Measurements from ENCODE around the gene EEFSEC.
A peak's percentile ranks its signal among the peaks of the same experiment; 100 is the strongest.

EEFSEC gene

DNA sequence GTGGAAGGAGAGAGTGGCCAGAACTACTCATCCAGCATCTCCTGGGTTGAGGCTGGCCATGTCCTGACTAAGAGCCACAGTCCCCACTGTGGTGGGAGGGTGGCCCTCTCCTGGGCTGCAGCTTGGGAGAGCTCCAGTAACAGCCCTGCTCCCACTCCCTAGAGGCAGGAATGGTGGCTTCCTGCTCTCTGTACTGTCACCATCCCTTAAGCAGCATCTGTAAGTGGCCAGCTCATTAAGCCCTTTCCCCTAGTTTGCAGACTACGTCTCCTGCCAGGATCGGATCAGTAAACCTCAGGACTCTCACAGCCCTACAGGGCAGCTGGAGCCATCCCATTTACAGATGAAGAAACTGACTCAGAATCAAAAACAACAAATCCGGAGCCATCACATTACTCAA is 282.9 kb downstream of the EEFSEC start:
- Histone ChIP-seq H3K27ac (replicated peaks) (no peak overlapping the region), H3K27me3 (ENCODE audit: insufficient read depth, poor library complexity, severe bottlenecking) (peaks cover 10% of the 10 kb centered on the region), H3K4me3 (replicated peaks; ENCODE audit: insufficient read depth, low read length) (no peak overlapping the region)
- DNase-seq (ENCODE audit: low read depth in 1 of 2, low spot score in 1 of 2), result no peak
- TF ChIP-seq, protein P1, sequence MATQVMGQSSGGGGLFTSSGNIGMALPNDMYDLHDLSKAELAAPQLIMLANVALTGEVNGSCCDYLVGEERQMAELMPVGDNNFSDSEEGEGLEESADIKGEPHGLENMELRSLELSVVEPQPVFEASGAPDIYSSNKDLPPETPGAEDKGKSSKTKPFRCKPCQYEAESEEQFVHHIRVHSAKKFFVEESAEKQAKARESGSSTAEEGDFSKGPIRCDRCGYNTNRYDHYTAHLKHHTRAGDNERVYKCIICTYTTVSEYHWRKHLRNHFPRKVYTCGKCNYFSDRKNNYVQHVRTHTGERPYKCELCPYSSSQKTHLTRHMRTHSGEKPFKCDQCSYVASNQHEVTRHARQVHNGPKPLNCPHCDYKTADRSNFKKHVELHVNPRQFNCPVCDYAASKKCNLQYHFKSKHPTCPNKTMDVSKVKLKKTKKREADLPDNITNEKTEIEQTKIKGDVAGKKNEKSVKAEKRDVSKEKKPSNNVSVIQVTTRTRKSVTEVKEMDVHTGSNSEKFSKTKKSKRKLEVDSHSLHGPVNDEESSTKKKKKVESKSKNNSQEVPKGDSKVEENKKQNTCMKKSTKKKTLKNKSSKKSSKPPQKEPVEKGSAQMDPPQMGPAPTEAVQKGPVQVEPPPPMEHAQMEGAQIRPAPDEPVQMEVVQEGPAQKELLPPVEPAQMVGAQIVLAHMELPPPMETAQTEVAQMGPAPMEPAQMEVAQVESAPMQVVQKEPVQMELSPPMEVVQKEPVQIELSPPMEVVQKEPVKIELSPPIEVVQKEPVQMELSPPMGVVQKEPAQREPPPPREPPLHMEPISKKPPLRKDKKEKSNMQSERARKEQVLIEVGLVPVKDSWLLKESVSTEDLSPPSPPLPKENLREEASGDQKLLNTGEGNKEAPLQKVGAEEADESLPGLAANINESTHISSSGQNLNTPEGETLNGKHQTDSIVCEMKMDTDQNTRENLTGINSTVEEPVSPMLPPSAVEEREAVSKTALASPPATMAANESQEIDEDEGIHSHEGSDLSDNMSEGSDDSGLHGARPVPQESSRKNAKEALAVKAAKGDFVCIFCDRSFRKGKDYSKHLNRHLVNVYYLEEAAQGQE (IDR thresholded peaks at IDR 0.05; ENCODE audit: insufficient replicate concordance, low read depth), result no peak
- no peak for TF ChIP-seq GABPA (IDR thresholded peaks at IDR 0.05; ENCODE audit: low read depth)
- no peak for TF ChIP-seq SPI1 (IDR thresholded peaks at IDR 0.05; ENCODE audit: borderline replicate concordance, low read depth)
- TF ChIP-seq, protein P2, sequence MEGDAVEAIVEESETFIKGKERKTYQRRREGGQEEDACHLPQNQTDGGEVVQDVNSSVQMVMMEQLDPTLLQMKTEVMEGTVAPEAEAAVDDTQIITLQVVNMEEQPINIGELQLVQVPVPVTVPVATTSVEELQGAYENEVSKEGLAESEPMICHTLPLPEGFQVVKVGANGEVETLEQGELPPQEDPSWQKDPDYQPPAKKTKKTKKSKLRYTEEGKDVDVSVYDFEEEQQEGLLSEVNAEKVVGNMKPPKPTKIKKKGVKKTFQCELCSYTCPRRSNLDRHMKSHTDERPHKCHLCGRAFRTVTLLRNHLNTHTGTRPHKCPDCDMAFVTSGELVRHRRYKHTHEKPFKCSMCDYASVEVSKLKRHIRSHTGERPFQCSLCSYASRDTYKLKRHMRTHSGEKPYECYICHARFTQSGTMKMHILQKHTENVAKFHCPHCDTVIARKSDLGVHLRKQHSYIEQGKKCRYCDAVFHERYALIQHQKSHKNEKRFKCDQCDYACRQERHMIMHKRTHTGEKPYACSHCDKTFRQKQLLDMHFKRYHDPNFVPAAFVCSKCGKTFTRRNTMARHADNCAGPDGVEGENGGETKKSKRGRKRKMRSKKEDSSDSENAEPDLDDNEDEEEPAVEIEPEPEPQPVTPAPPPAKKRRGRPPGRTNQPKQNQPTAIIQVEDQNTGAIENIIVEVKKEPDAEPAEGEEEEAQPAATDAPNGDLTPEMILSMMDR (IDR thresholded peaks at IDR 0.05; ENCODE audit: insufficient read depth, low read length), result no peak
- TF ChIP-seq POLR2AphosphoS5 (IDR thresholded peaks at IDR 0.05; ENCODE audit: low read depth), result no peak

DNA sequence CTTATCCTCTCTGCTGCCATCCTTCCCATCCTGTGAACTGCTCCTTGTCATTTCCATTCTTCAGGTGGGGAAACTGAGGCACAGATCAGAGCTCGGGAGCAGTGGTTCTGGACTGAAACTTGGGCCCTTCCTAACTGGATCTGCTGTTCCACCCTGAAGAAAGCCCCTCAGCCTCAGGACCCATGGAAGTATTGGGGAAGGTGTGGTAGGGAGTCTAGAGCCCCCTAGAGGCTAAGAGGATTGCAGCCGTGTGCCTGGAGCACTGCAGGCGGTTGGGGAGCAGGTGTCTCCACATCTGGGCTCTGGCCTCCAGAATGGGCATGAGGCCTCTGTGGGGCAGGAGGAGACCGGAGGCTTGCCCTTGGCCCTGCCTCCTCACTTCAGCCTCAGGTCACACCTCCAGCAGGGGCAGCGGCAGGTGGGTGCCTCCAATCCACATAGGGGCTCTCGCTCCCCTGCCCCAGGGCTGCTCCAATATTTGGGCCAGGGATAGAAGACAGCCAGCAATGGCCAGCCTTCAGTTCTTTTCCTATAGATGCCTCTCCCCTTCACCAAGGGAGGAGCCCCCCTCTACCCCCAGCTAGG is 285.3 kb downstream of the EEFSEC start:
- TF ChIP-seq, protein P2 (IDR thresholded peaks at IDR 0.05; ENCODE audit: insufficient read depth, low read length), result peak; percentile 52
- TF ChIP-seq POLR2AphosphoS5 (IDR thresholded peaks at IDR 0.05; ENCODE audit: low read depth), result no peak
- DNase-seq (ENCODE audit: low read depth in 1 of 2, low spot score in 1 of 2), result no peak
- no peak overlapping the region for H3K27ac ChIP-seq (replicated peaks)
- no peaks in the 10 kb centered on the region for H3K27me3 ChIP-seq (ENCODE audit: insufficient read depth, poor library complexity, severe bottlenecking)
- H3K4me3 ChIP-seq (replicated peaks; ENCODE audit: insufficient read depth, low read length), result no peak overlapping the region

- Histone ChIP-seq H3K27ac (replicated peaks) (no peak overlapping the region), H3K4me3 (replicated peaks; ENCODE audit: insufficient read depth, low read length) (no peak overlapping the region), H3K27me3 (ENCODE audit: insufficient read depth, poor library complexity, severe bottlenecking) (no peaks in the 10 kb centered on the region)
- TF ChIP-seq, protein P2 (IDR thresholded peaks at IDR 0.05; ENCODE audit: insufficient read depth, low read length), result no peak
- TF ChIP-seq GABPA (IDR thresholded peaks at IDR 0.05; ENCODE audit: low read depth), result no peak
- no peak for TF ChIP-seq POLR2AphosphoS5 (IDR thresholded peaks at IDR 0.05; ENCODE audit: low read depth)
- TF ChIP-seq SPI1 (IDR thresholded peaks at IDR 0.05; ENCODE audit: borderline replicate concordance, low read depth), result no peak
- TF ChIP-seq, protein P1 (IDR thresholded peaks at IDR 0.05; ENCODE audit: insufficient replicate concordance, low read depth), result no peak
- DNase-seq (ENCODE audit: low read depth in 1 of 2, low spot score in 1 of 2), result no peak
Measured at GRCh38 chr3:128439226-128439625, 285.9 kb downstream of the EEFSEC start.

- H3K4me3 ChIP-seq (replicated peaks; ENCODE audit: insufficient read depth, low read length), result no peak overlapping the region
- H3K27ac ChIP-seq (replicated peaks), result no peak overlapping the region
- DNase-seq (ENCODE audit: low read depth in 1 of 2, low spot score in 1 of 2), result no peak
- no peaks in the 10 kb centered on the region for H3K27me3 ChIP-seq (ENCODE audit: insufficient read depth, poor library complexity, severe bottlenecking)
- TF ChIP-seq POLR2AphosphoS5 (IDR thresholded peaks at IDR 0.05; ENCODE audit: low read depth) (no peak), SPI1 (IDR thresholded peaks at IDR 0.05; ENCODE audit: borderline replicate concordance, low read depth) (no peak), GABPA (IDR thresholded peaks at IDR 0.05; ENCODE audit: low read depth) (no peak)
- TF ChIP-seq, protein P1 (IDR thresholded peaks at IDR 0.05; ENCODE audit: insufficient replicate concordance, low read depth), result no peak
- TF ChIP-seq, protein P2 (IDR thresholded peaks at IDR 0.05; ENCODE audit: insufficient read depth, low read length), result no peak
Measured at GRCh38 chr3:128442070-128442469, 288.8 kb downstream of the EEFSEC start.

Data from HL-60 (cell line).